SK-N-SH (cell line): ENCODE measurements around the gene LIMS1. TPM values are rescaled to one million over a fixed set of nuclear protein-coding genes. Genes with fewer than 3 reads are reported as not detected.
A peak's percentile ranks its signal among the peaks of the same experiment; 100 is the strongest.

Experiments used
- CTCF ChIA-PET: fragments of 300-600, 350-600 bp; formaldehyde crosslinking; extraction: SDS; loops from one replicate; lab custom pipeline; 2021; lab: Yijun Ruan, JAX
- POLR2A ChIA-PET: fragments of 350-600 bp; sonication (Branson Sonifier 250); formaldehyde crosslinking; extraction: SDS; loops from one replicate; lab custom pipeline; 2020; ENCODE audit warnings: antibody characterized with exemption, inconsistent platforms; lab: Yijun Ruan, JAX
- DNase-seq: peaks from one replicate; pipeline ENCODE4 v3.0.0; 2012
- H2AFZ ChIP-seq: fragments of 200-600 bp; sonication (generic); 2 replicates; pipeline ENCODE4 v1.8.1; 2016; ENCODE audit warnings: antibody characterized with exemption, mild to moderate bottlenecking, low read depth
- H3F3A ChIP-seq: fragments of 200-600 bp; sonication (generic); replicated peaks from 2 replicates; pipeline ENCODE3; 2016; ENCODE audit warnings: antibody characterized with exemption, mild to moderate bottlenecking; ENCODE audit not compliant: insufficient read depth
- H3K27ac ChIP-seq, 2 experiments: fragments of 200-500 bp in 1 of 2; fragments of 200-600 bp in 1 of 2; sonication (Bioruptor generic) in 1 of 2; sonication (generic), shearing (Covaris generic) in 1 of 2; 2 replicates each; pipeline versions ENCODE4 v1.5.1 to v1.6.1; 2014 to 2016; ENCODE audit warnings: low read depth in 2 of 2, inconsistent platforms in 1 of 2, low read length in 1 of 2, mild to moderate bottlenecking in 1 of 2, mixed read lengths in 1 of 2
- H3K27me3 ChIP-seq: fragments of 200-600 bp; sonication (generic), shearing (Covaris generic); 2 replicates; pipeline ENCODE4 v1.6.1; 2016; ENCODE audit warnings: mixed run types; ENCODE audit not compliant: insufficient read depth
- H3K36me3 ChIP-seq, 2 experiments: fragments of 200-500 bp in 1 of 2; fragments of 200-600 bp in 1 of 2; sonication (Bioruptor generic) in 1 of 2; sonication (generic) in 1 of 2; replicated peaks in 1 of 2; 2 replicates each; pipeline versions ENCODE3 to v1.5.1; 2014 to 2016; ENCODE audit warnings: low read length in 1 of 2, mild to moderate bottlenecking in 1 of 2; ENCODE audit not compliant: insufficient read depth in 2 of 2, control insufficient read depth in 1 of 2
- H3K4me1 ChIP-seq, 2 experiments: fragments of 200-500 bp in 1 of 2; fragments of 200-600 bp in 1 of 2; sonication (Bioruptor generic) in 1 of 2; sonication (generic), shearing (Covaris generic) in 1 of 2; 2 replicates each; pipeline versions ENCODE4 v1.5.1 to v1.6.1; 2014 to 2016; ENCODE audit warnings: low read depth in 1 of 2, low read length in 1 of 2, mixed run types in 1 of 2; ENCODE audit not compliant: insufficient read depth in 2 of 2, control insufficient read depth in 1 of 2
- H3K4me2 ChIP-seq: fragments of 200-600 bp; sonication (generic), shearing (Covaris generic); 2 replicates; pipeline ENCODE4 v1.6.1; 2017; ENCODE audit warnings: mixed run types
- H3K4me3 ChIP-seq, 2 experiments: fragments of 200-500 bp in 1 of 2; fragments of 200-600 bp in 1 of 2; sonication (Bioruptor generic) in 1 of 2; sonication (generic), shearing (Covaris generic) in 1 of 2; 2 replicates each; pipeline versions ENCODE4 v1.5.1 to v1.8.1; 2014 to 2016; ENCODE audit warnings: low read depth in 2 of 2, inconsistent platforms in 1 of 2, low read length in 1 of 2, mild to moderate bottlenecking in 1 of 2, mixed read lengths in 1 of 2, moderate library complexity in 1 of 2
- H3K79me2 ChIP-seq: fragments of 200-600 bp; sonication (generic); 2 replicates; pipeline ENCODE4 v1.8.1; 2017; ENCODE audit warnings: mild to moderate bottlenecking; ENCODE audit not compliant: insufficient read depth
- H3K9ac ChIP-seq: fragments of 200-600 bp; sonication (generic); 2 replicates; pipeline ENCODE4 v1.6.1; 2017; ENCODE audit warnings: mixed run types
- H3K9me2 ChIP-seq: fragments of 200-600 bp; sonication (generic); 2 replicates; pipeline ENCODE4 v1.6.1; 2017; ENCODE audit warnings: mixed run types
- H3K9me3 ChIP-seq: fragments of 200-600 bp; sonication (generic); 2 replicates; pipeline ENCODE4 v1.6.1; 2017; ENCODE audit warnings: mixed run types, mild to moderate bottlenecking, moderate library complexity
- H4K20me1 ChIP-seq: fragments of 200-600 bp; sonication (generic); 2 replicates; pipeline ENCODE4 v1.6.1; 2017; ENCODE audit warnings: mild to moderate bottlenecking, mixed run types; ENCODE audit not compliant: insufficient read depth
- CHD2 ChIP-seq: fragments of 150-350 bp; IDR thresholded peaks from 2 replicates; pipeline ENCODE4 v1.6.1; 2018; ENCODE audit warnings: low read length; ENCODE audit not compliant: partially characterized antibody
- ELF1 ChIP-seq: IDR thresholded peaks from 2 replicates; pipeline ENCODE4 v1.4.0; 2012
- EP300 ChIP-seq, 2 experiments: IDR thresholded peaks; 2 replicates each; pipeline versions ENCODE4 v1.4.0 to v1.6.1; 2012; ENCODE audit warnings: borderline replicate concordance in 1 of 2, low read depth in 1 of 2, low read length in 1 of 2
- EZH2phosphoT487 ChIP-seq: fragments of 200-600 bp; sonication (generic); IDR thresholded peaks from 2 replicates; pipeline ENCODE4 v1.6.1; 2017; ENCODE audit warnings: low read depth, mixed run types, mild to moderate bottlenecking, antibody characterized with exemption, moderate library complexity, borderline replicate concordance
- FOSL2 ChIP-seq: IDR thresholded peaks from 2 replicates; pipeline ENCODE4 v1.4.0; 2012; ENCODE audit warnings: low read depth, mild to moderate bottlenecking, moderate library complexity, borderline replicate concordance
- FOXJ3 ChIP-seq: sonication (generic); formaldehyde crosslinking; IDR thresholded peaks from 2 replicates; pipeline ENCODE4 v1.5.1; 2020; ENCODE audit warnings: mild to moderate bottlenecking, missing genetic modification reagents
- FOXM1 ChIP-seq: IDR thresholded peaks from 2 replicates; pipeline ENCODE4 v1.4.0; 2012; ENCODE audit warnings: low read depth, mild to moderate bottlenecking
- GABPA ChIP-seq: IDR thresholded peaks from 2 replicates; pipeline ENCODE4 v1.4.0; 2012; ENCODE audit warnings: low read depth, mild to moderate bottlenecking
- GATA2 ChIP-seq: sonication (generic); formaldehyde crosslinking; IDR thresholded peaks from 2 replicates; pipeline ENCODE4 v1.5.0; 2020; ENCODE audit warnings: mild to moderate bottlenecking, missing genetic modification reagents
- IRF3 ChIP-seq: fragments of 150-350 bp; IDR thresholded peaks from 2 replicates; pipeline ENCODE4 v1.6.1; 2016; ENCODE audit warnings: mild to moderate bottlenecking, low read depth, low read length
- JUND ChIP-seq: IDR thresholded peaks from 2 replicates; pipeline ENCODE4 v1.4.0; 2012
- MEF2A ChIP-seq: IDR thresholded peaks from 2 replicates; pipeline ENCODE4 v1.4.0; 2012; ENCODE audit warnings: low read depth, borderline replicate concordance
- MXI1 ChIP-seq: IDR thresholded peaks from 2 replicates; pipeline ENCODE4 v1.6.1; 2012; ENCODE audit warnings: mild to moderate bottlenecking, low read depth, low read length, improper control_type of control experiment
- NFIC ChIP-seq: IDR thresholded peaks from 2 replicates; pipeline ENCODE4 v1.4.0; 2012; ENCODE audit warnings: borderline replicate concordance
- NRF1 ChIP-seq: IDR thresholded peaks from 2 replicates; pipeline ENCODE4 v1.6.1; 2012; ENCODE audit warnings: low read depth, mild to moderate bottlenecking, low read length
- RAD21 ChIP-seq: IDR thresholded peaks from 2 replicates; pipeline ENCODE4 v1.6.1; 2012; ENCODE audit warnings: mild to moderate bottlenecking, low read length
- RCOR1 ChIP-seq: fragments of 150-350 bp; IDR thresholded peaks from 2 replicates; pipeline ENCODE4 v1.6.1; 2017; ENCODE audit warnings: antibody characterized with exemption, low read length
- RFX5 ChIP-seq: IDR thresholded peaks from 2 replicates; pipeline ENCODE4 v1.6.1; 2012; ENCODE audit warnings: mild to moderate bottlenecking, improper control_type of control experiment, low read length
- RXRA ChIP-seq: IDR thresholded peaks from 2 replicates; pipeline ENCODE4 v1.4.0; 2012; ENCODE audit warnings: low read depth, mild to moderate bottlenecking, borderline replicate concordance
- SIN3A ChIP-seq: IDR thresholded peaks from 2 replicates; pipeline ENCODE4 v1.6.1; 2012; ENCODE audit warnings: low read depth, mild to moderate bottlenecking, low read length, moderate library complexity, borderline replicate concordance
- SMC3 ChIP-seq: IDR thresholded peaks from 2 replicates; pipeline ENCODE4 v1.6.1; 2012; ENCODE audit warnings: low read depth, low read length, improper control_type of control experiment
- TCF12 ChIP-seq: IDR thresholded peaks from 2 replicates; pipeline ENCODE4 v1.4.0; 2012
- YY1 ChIP-seq: IDR thresholded peaks from 2 replicates; pipeline ENCODE4 v1.4.0; 2012; ENCODE audit warnings: low read depth, mild to moderate bottlenecking
- ZBTB33 ChIP-seq: IDR thresholded peaks from 2 replicates; pipeline ENCODE4 v1.4.0; 2012; ENCODE audit warnings: low read depth, borderline replicate concordance
- WGBS: methylation state at CpG from one replicate; pipeline ENCODE4 v1.1.6; 2017; ENCODE audit warnings: low lambda C conversion rate; 5-methylcytosine and 5-hydroxymethylcytosine counted together
- polyA plus RNA-seq, 3 experiments: library from polyadenylated mRNA; depleted of rRNA; stranded (reverse); fragments of >200 nt; gene quantifications; 2 replicates each; pipeline ENCODE4 v1.2.3, GENCODE V29; 2012
- TF ChIP-seq, protein P1 (sequence below): IDR thresholded peaks from 2 replicates; pipeline ENCODE4 v1.4.0; 2012; ENCODE audit warnings: low read depth
- TF ChIP-seq, protein P2 (sequence below): fragments of 200-600 bp; sonication (generic); IDR thresholded peaks from 2 replicates; pipeline ENCODE4 v1.6.1; 2017; ENCODE audit warnings: antibody characterized with exemption, mild to moderate bottlenecking, moderate library complexity
- TF ChIP-seq, protein P3 (sequence below): IDR thresholded peaks from 2 replicates; pipeline ENCODE4 v1.4.0; 2012; ENCODE audit warnings: low read depth, borderline replicate concordance

Gene LIMS1
- polyA plus RNA-seq, 1 of the 3 experiments (the other 2 are of a cell fraction): 123 TPM

DNA sequence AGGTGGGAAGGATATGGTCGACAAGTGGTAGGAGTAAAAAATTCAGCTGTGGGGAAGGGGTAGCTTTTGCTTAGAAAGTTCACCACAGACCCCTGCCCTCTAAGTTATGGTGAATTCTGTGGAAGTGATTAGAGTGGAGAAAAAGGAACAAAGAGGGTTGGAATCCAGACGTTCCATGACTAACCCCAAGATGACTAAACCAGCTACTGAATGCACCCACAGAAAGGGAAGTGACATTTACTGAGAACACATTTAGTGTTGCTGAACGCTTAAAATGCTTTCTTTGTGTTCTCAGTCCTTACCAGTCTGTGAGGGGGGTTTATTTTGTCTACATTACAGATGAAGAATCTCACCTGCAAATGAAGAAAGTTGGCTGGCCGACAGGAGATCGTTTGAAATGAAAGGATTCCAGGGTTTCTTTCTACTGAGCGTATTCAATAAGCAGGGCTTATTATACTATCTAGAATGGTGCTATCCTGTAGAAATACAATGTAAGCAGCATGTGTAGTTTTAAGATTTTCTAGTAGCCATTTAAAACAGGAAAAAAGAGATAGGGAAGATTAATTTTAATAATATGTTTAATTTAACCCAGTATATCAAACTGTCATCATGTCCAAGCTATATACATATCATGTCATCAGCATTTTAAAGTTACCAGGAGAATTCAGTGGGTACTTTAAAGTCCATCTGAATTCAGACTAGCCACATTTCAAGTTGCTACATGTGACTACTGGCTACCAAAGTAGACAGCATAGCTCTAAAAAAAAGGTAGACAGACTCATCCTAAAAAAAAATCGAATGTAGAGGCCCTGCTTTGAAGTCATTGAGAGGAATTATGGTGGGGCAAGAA is 60.1 kb downstream of the LIMS1 start:
- ChIA-PET CTCF (interaction anchor here (1.5 to 6.1 kb wide), 2 partner anchors 11 to 41 kb away, joined by 3 to 60 read pairs; no protein-coding TSS in a partner anchor), POLR2A (no interaction called here)
- WGBS: 13% methylated on average over 7 of the region's 7 CpGs
- Histone ChIP-seq H3K9ac (peak overlapping the region; percentile 79), H3K27me3 (no peaks in the 10 kb centered on the region), H3K9me2 (no peaks in the 10 kb centered on the region), H2AFZ (no peak overlapping the region), H3K4me1 (peaks cover 10 to 29% of the 10 kb centered on the region in 2 experiments), H3F3A (peaks cover 40% of the 10 kb centered on the region), H3K4me2 (peak overlapping the region; percentile 72), H3K4me3 (peak overlapping the region; percentile 9 to 27; a peak in 3 of 4 replicates), H3K36me3 (no peaks in the 10 kb centered on the region), H3K27ac (peak overlapping the region; percentile 88 to 99), H3K79me2 (peaks cover 61% of the 10 kb centered on the region), H4K20me1 (no peaks in the 10 kb centered on the region), H3K9me3 (no peaks in the 10 kb centered on the region)
- DNase-seq: no peak
- no peak for TF ChIP-seq FOXJ3 (CRISPR knock-in tag)
- no peak for TF ChIP-seq SMC3
- TF ChIP-seq, protein P1, sequence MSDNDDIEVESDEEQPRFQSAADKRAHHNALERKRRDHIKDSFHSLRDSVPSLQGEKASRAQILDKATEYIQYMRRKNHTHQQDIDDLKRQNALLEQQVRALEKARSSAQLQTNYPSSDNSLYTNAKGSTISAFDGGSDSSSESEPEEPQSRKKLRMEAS: peak; percentile 41; the same call in 1 of the 2 replicates
- peak; percentile 12; the same call in 1 of the 2 replicates for TF ChIP-seq YY1
- TF ChIP-seq, protein P2, sequence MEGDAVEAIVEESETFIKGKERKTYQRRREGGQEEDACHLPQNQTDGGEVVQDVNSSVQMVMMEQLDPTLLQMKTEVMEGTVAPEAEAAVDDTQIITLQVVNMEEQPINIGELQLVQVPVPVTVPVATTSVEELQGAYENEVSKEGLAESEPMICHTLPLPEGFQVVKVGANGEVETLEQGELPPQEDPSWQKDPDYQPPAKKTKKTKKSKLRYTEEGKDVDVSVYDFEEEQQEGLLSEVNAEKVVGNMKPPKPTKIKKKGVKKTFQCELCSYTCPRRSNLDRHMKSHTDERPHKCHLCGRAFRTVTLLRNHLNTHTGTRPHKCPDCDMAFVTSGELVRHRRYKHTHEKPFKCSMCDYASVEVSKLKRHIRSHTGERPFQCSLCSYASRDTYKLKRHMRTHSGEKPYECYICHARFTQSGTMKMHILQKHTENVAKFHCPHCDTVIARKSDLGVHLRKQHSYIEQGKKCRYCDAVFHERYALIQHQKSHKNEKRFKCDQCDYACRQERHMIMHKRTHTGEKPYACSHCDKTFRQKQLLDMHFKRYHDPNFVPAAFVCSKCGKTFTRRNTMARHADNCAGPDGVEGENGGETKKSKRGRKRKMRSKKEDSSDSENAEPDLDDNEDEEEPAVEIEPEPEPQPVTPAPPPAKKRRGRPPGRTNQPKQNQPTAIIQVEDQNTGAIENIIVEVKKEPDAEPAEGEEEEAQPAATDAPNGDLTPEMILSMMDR: no peak; the same call in 1 of the 2 replicates
- TF ChIP-seq CHD2: no peak
- TF ChIP-seq EP300 (IDR thresholded peaks at IDR 0.05; ENCODE audit: borderline replicate concordance in 1 of 2, low read depth in 1 of 2, low read length in 1 of 2): peak in 1 of 2 experiments; percentile 95; a peak in 2 of 4 replicates
- peak; percentile 49; the same call in 1 of the 2 replicates for TF ChIP-seq FOXM1
- TF ChIP-seq GATA2 (CRISPR knock-in tag): no peak
- TF ChIP-seq RFX5: no peak
- TF ChIP-seq EZH2phosphoT487: no peak
- TF ChIP-seq RCOR1: no peak
- TF ChIP-seq FOSL2: peak; percentile 95
- 0 out of 2 replicates have a peak, but pooled peaks have one; percentile 21 for TF ChIP-seq SIN3A
- peak; percentile 81; the same call in 1 of the 2 replicates for TF ChIP-seq MEF2A
- TF ChIP-seq TCF12: peak; percentile 91
- TF ChIP-seq NRF1: no peak
- TF ChIP-seq RXRA: peak; percentile 78; the same call in 1 of the 2 replicates
- TF ChIP-seq RAD21: no peak
- TF ChIP-seq ELF1: no peak
- TF ChIP-seq, protein P3, sequence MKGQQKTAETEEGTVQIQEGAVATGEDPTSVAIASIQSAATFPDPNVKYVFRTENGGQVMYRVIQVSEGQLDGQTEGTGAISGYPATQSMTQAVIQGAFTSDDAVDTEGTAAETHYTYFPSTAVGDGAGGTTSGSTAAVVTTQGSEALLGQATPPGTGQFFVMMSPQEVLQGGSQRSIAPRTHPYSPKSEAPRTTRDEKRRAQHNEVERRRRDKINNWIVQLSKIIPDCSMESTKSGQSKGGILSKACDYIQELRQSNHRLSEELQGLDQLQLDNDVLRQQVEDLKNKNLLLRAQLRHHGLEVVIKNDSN: no peak
- TF ChIP-seq IRF3: no peak
- peak; percentile 52; the same call in 1 of the 2 replicates for TF ChIP-seq ZBTB33
- no peak for TF ChIP-seq MXI1
- TF ChIP-seq JUND: peak; percentile 81
- TF ChIP-seq NFIC: peak; percentile 85
- 0 out of 2 replicates have a peak, but pooled peaks have one; percentile 19 for TF ChIP-seq GABPA
